Keratinocyte (primary cell): ENCODE measurements around the gene TBC1D8. TPM values are rescaled to one million over a fixed set of nuclear protein-coding genes. Genes with fewer than 3 reads are reported as not detected.

Source experiments
- DNase-seq: peaks from one replicate; pipeline ENCODE4 v3.0.0-alpha.2; 2011; ENCODE audit warnings: low read depth, missing footprints, low spot score
- FAIRE-seq: peaks from 2 replicates; lab custom pipeline; 2011; peaks lifted over from hg19 to GRCh38; lab: Jason Lieb, UNC
- H2AFZ ChIP-seq: 2 replicates; pipeline ENCODE4 v1.6.0; 2012; ENCODE audit warnings: low read length, control low read depth, inconsistent platforms; ENCODE audit not compliant: control insufficient read depth
- H3K27ac ChIP-seq: 2 replicates; pipeline ENCODE4 v1.5.1; 2011; ENCODE audit warnings: low read length; ENCODE audit not compliant: control insufficient read depth, insufficient read depth
- H3K27me3 ChIP-seq: 3 replicates; pipeline ENCODE4 v1.6.0; 2011; ENCODE audit warnings: low read length; ENCODE audit not compliant: control insufficient read depth, insufficient read depth; ENCODE audit errors: extremely low read depth
- H3K36me3 ChIP-seq, 2 experiments: 2 replicates in 1 of 2; 3 replicates in 1 of 2; pipeline ENCODE4 v1.5.1; 2011; ENCODE audit warnings: low read length in 2 of 2, mild to moderate bottlenecking in 1 of 2; ENCODE audit not compliant: control insufficient read depth in 2 of 2, insufficient read depth in 2 of 2; ENCODE audit errors: extremely low read depth in 1 of 2
- H3K4me1 ChIP-seq: 3 replicates; pipeline ENCODE4 v1.5.1; 2011; ENCODE audit warnings: low read length; ENCODE audit not compliant: control insufficient read depth, insufficient read depth; ENCODE audit errors: extremely low read depth
- H3K4me2 ChIP-seq: 3 replicates; pipeline ENCODE4 v1.6.0; 2011; ENCODE audit warnings: low read depth, low read length; ENCODE audit not compliant: control insufficient read depth, insufficient read depth; ENCODE audit errors: extremely low read depth
- H3K4me3 ChIP-seq, 3 experiments: fragments of 200-600 bp in 1 of 3; sonication (generic) in 1 of 3; 2 replicates in 2 of 3; 3 replicates in 1 of 3; pipeline ENCODE4 v1.5.1; 2011 to 2016; ENCODE audit warnings: low read length in 3 of 3, mild to moderate bottlenecking in 3 of 3, control low read depth in 2 of 3, inconsistent platforms in 1 of 3, low read depth in 1 of 3, mixed read lengths in 1 of 3, mixed run types in 1 of 3, moderate library complexity in 1 of 3; ENCODE audit not compliant: control insufficient read depth in 2 of 3, insufficient read depth in 2 of 3; ENCODE audit errors: extremely low read depth in 1 of 3
- H3K79me2 ChIP-seq: 2 replicates; pipeline ENCODE4 v1.6.0; 2012; ENCODE audit warnings: low read length; ENCODE audit not compliant: control insufficient read depth, insufficient read depth
- H3K9ac ChIP-seq: 3 replicates; pipeline ENCODE4 v1.6.0; 2011; ENCODE audit warnings: low read length; ENCODE audit not compliant: control insufficient read depth, insufficient read depth; ENCODE audit errors: extremely low read depth
- H3K9me1 ChIP-seq: 3 replicates; pipeline ENCODE4 v1.6.0; 2011; ENCODE audit warnings: low read length; ENCODE audit not compliant: control insufficient read depth, insufficient read depth; ENCODE audit errors: extremely low read depth
- H3K9me3 ChIP-seq: 2 replicates; pipeline ENCODE4 v1.5.1; 2012; ENCODE audit warnings: low read depth, low read length; ENCODE audit not compliant: control insufficient read depth
- H4K20me1 ChIP-seq: 3 replicates; pipeline ENCODE4 v1.6.0; 2011; ENCODE audit warnings: low read length; ENCODE audit not compliant: control insufficient read depth, insufficient read depth; ENCODE audit errors: extremely low read depth
- EZH2 ChIP-seq: IDR thresholded peaks from one replicate; pipeline ENCODE4 v1.6.1; 2012; ENCODE audit warnings: inconsistent platforms, mild to moderate bottlenecking, low read length, moderate library complexity
- dilution Hi-C: fragments of 300-500 bp; cut with MboI; formaldehyde crosslinking; loops from one replicate; pipeline ENCODE4 v1.7.0; 2020; ENCODE audit warnings: low sequenced_read_pairs; ENCODE audit not compliant: extremely low pct_ligation_motif_present
- polyA plus RNA-seq, 5 experiments: library from polyadenylated mRNA; depleted of rRNA in 3 of 5; stranded (reverse) in 3 of 5; stranded (forward) in 1 of 5; unstranded in 1 of 5; fragments of >200 nt; gene quantifications; 1 replicate in 1 of 5; 2 replicates in 3 of 5; 3 replicates in 1 of 5; pipeline versions ENCODE4 v1.2.1 to v1.2.3, GENCODE V29; 2011 to 2012; ENCODE audit warnings: missing spikeins in 2 of 5, low read depth in 1 of 5, low replicate concordance in 1 of 5
- TF ChIP-seq, protein P1 (sequence below), 3 experiments: IDR thresholded peaks in 1 of 3; conservative IDR thresholded peaks in 1 of 3; optimal IDR thresholded peaks in 1 of 3; 2 replicates in 2 of 3; 3 replicates in 1 of 3; pipeline versions ENCODE3 to v1.5.1; 2011; ENCODE audit warnings: low read length in 3 of 3, mild to moderate bottlenecking in 3 of 3, moderate library complexity in 2 of 3, control low read depth in 1 of 3, inconsistent platforms in 1 of 3; ENCODE audit not compliant: insufficient read depth in 2 of 3; ENCODE audit errors: extremely low read depth in 1 of 3

TBC1D8 gene
- polyA plus RNA-seq, 1 donor (not counting 4 experiments of a cell fraction or from before 2014, with no cell fraction given), result 13.8 TPM

DNA sequence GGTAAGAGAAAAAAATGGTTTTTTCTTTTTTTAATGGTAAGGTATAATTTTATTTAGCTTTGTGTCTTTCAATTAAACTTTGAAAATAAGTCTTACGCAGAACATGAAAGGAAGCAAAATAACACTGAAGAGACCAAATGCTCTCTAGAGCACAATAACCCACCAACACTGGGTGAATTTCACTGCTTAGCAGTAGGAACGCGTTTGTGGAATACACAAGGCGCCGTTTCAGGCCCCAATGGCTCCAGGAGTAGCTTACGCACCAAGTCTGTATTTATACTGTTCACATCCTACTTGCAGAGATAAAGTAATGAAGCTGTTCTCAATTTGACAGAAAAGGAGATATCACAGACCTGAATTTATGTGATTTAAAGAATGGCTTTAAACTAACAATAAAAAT lies 125.6 kb downstream of the TBC1D8 start:
- TF ChIP-seq, protein P1, sequence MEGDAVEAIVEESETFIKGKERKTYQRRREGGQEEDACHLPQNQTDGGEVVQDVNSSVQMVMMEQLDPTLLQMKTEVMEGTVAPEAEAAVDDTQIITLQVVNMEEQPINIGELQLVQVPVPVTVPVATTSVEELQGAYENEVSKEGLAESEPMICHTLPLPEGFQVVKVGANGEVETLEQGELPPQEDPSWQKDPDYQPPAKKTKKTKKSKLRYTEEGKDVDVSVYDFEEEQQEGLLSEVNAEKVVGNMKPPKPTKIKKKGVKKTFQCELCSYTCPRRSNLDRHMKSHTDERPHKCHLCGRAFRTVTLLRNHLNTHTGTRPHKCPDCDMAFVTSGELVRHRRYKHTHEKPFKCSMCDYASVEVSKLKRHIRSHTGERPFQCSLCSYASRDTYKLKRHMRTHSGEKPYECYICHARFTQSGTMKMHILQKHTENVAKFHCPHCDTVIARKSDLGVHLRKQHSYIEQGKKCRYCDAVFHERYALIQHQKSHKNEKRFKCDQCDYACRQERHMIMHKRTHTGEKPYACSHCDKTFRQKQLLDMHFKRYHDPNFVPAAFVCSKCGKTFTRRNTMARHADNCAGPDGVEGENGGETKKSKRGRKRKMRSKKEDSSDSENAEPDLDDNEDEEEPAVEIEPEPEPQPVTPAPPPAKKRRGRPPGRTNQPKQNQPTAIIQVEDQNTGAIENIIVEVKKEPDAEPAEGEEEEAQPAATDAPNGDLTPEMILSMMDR (optimal IDR thresholded peaks at IDR 0.05 in 1 of 3, IDR thresholded peaks at IDR 0.05 in 1 of 3, conservative IDR thresholded peaks at IDR 0.05 in 1 of 3; ENCODE audit: extremely low read depth in 1 of 3, insufficient read depth in 2 of 3, low read length in 3 of 3), result no peak
- no peak for TF ChIP-seq EZH2
- H3K36me3 ChIP-seq, result peaks cover 1 to 10% of the 10 kb centered on the region in 2 experiments
- no peak for FAIRE-seq

DNA sequence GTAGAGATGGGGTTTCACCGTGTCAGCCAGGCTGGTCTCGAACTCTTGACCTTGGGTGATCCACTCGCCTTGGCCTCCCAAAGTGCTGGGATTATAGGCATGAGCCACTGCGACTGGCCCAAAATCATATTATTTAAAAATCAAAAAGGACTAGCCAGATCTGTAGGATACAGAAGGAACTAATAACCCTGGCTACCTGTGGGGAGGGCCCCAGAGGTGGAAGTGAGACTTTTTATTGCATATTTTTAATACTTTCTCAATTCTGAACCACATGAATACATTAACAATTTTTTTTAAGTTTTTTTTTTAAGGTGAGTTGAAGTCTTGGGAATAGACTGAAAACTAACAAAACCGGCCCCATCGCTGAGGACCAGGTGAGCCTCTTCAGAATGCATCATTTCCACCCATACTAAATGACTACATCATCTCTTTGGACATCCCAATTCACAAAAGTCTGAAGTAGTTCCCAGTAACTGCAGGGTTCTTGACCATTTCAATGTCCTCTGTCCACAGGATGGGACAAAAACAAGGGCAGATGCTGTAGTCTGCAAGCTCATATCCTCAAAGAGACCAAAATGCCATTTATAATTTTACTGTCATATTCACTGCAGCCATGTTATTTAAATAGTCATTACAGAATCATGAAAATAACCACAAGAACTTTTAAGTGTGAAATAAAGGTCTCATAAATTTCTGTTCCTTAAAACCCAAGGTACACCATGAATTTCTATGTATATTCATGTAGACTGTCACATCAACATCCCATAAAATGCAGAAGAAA lies 127.7 kb downstream of the TBC1D8 start:
- no peak overlapping the region for H3K27ac ChIP-seq
- H2AFZ ChIP-seq, result no peak overlapping the region
- H3K36me3 ChIP-seq, result peaks cover 3 to 18% of the 10 kb centered on the region in 2 experiments
- no peak overlapping the region for H3K9ac ChIP-seq
- no peaks in the 10 kb centered on the region for H3K9me1 ChIP-seq
- FAIRE-seq (no peak), DNase-seq (no peak)
- dilution Hi-C loops, result no loop called here
- no peaks in the 10 kb centered on the region for H3K79me2 ChIP-seq
- no peak for TF ChIP-seq EZH2
- TF ChIP-seq, protein P1 (optimal IDR thresholded peaks at IDR 0.05 in 1 of 3, IDR thresholded peaks at IDR 0.05 in 1 of 3, conservative IDR thresholded peaks at IDR 0.05 in 1 of 3; ENCODE audit: extremely low read depth in 1 of 3, insufficient read depth in 2 of 3, low read length in 3 of 3), result no peak
- H3K4me3 ChIP-seq, result no peak overlapping the region
- no peaks in the 10 kb centered on the region for H3K4me1 ChIP-seq
- H3K4me2 ChIP-seq, result no peak overlapping the region
- H3K27me3 ChIP-seq, result no peaks in the 10 kb centered on the region
- no peaks in the 10 kb centered on the region for H3K9me3 ChIP-seq
- H4K20me1 ChIP-seq, result no peaks in the 10 kb centered on the region

More for the DNA sequence above, 125.6 kb downstream of the TBC1D8 start:
- H3K9me1 ChIP-seq, result no peaks in the 10 kb centered on the region
- no peak overlapping the region for H3K9ac ChIP-seq
- no peaks in the 10 kb centered on the region for H3K4me1 ChIP-seq
- H3K79me2 ChIP-seq, result no peaks in the 10 kb centered on the region
- H3K4me2 ChIP-seq, result no peak overlapping the region
- H4K20me1 ChIP-seq, result no peaks in the 10 kb centered on the region
- H3K27me3 ChIP-seq, result no peaks in the 10 kb centered on the region
- no peak overlapping the region for H3K4me3 ChIP-seq
- no peak overlapping the region for H3K27ac ChIP-seq
- DNase-seq, result no peak
- dilution Hi-C loops, result loop anchor here (25.0 kb wide), 1 partner anchor 187 kb away; no protein-coding TSS in a partner anchor
- H2AFZ ChIP-seq, result no peak overlapping the region
- no peaks in the 10 kb centered on the region for H3K9me3 ChIP-seq
